HG02840 (cell line): Measurements from ENCODE around the gene LCN15.
"Not testable (repeated sequence)": the region's sequence is repeated elsewhere in the genome, so short reads cannot be mapped to it uniquely, and the experiment has no call there.

Experiments used
- ATAC-seq: cut with Tn5 transposase; IDR thresholded peaks from one replicate; pipeline ENCODE4 v1.9.1; 2021; ENCODE audit warnings: mild to moderate bottlenecking, moderate library complexity, moderate number of reproducible peaks; ENCODE audit not compliant: unreplicated experiment, low FRiP score

The LCN15 gene

GRCh38 chr9:136776947-136777346 is 12.6 kb upstream of the LCN15 start:
- ATAC-seq: no peak

GRCh38 chr9:136775191-136775590 is 10.9 kb upstream of the LCN15 start:
- no peak for ATAC-seq

GRCh38 chr9:136774416-136775045 is 10.2 kb upstream of the LCN15 start:
- ATAC-seq: no peak

- no peak for ATAC-seq
Observed at GRCh38 chr9:136773386-136774044, 9.2 kb upstream of the LCN15 start.

- ATAC-seq: no peak
Observed at GRCh38 chr9:136771907-136772415, 7.6 kb upstream of the LCN15 start.

- no peak for ATAC-seq
Observed at GRCh38 chr9:136769710-136770191, 5.4 kb upstream of the LCN15 start.

GRCh38 chr9:136766410-136767120 is 2.2 kb upstream of the LCN15 start:
- ATAC-seq: not testable (repeated sequence)

GRCh38 chr9:136765745-136766409 is 1.6 kb upstream of the LCN15 start:
- ATAC-seq: not testable (repeated sequence)

- no peak for ATAC-seq
Observed at GRCh38 chr9:136765041-136765440, 723 bp upstream of the LCN15 start.

- ATAC-seq: no peak
Observed at GRCh38 chr9:136763649-136764035, 676 bp downstream of the LCN15 start.

- no peak for ATAC-seq
Observed at GRCh38 chr9:136762915-136763648, 1.2 kb downstream of the LCN15 start.

- ATAC-seq: no peak
Observed at GRCh38 chr9:136762221-136762691, 2.1 kb downstream of the LCN15 start.

GRCh38 chr9:136761545-136761981 is 2.8 kb downstream of the LCN15 start:
- no peak for ATAC-seq

GRCh38 chr9:136760834-136761544 is 3.3 kb downstream of the LCN15 start:
- not testable (repeated sequence) for ATAC-seq

- ATAC-seq: no peak
Observed at GRCh38 chr9:136760424-136760823, 3.9 kb downstream of the LCN15 start.

- ATAC-seq: no peak
Observed at GRCh38 chr9:136759436-136760325, 4.6 kb downstream of the LCN15 start.

- ATAC-seq: no peak
Observed at GRCh38 chr9:136759001-136759400, 5.3 kb downstream of the LCN15 start.

- no peak for ATAC-seq
Observed at GRCh38 chr9:136757751-136758140, 6.6 kb downstream of the LCN15 start.
